K562 (cell line): ENCODE results near the gene OSBP2. TPM values are rescaled to one million over a fixed set of nuclear protein-coding genes. Genes with fewer than 3 reads are reported as not detected.

ENCODE experiments used
- AFF1 ChIP-seq, 2 experiments: fragments of 450-650 bp; IDR thresholded peaks; 2 replicates each; pipeline ENCODE4 v1.6.1; 2018; ENCODE audit warnings: mild to moderate bottlenecking in 2 of 2, low read depth in 1 of 2; ENCODE audit not compliant: partially characterized antibody in 2 of 2
- ATF1 ChIP-seq, 2 experiments: fragments of 450-650 bp in 1 of 2; IDR thresholded peaks; 2 replicates each; pipeline ENCODE4 v1.6.1; 2016; ENCODE audit warnings: missing compliant biosample characterization in 1 of 2, missing genetic modification characterization in 1 of 2
- ATF2 ChIP-seq: sonication (generic); formaldehyde crosslinking; IDR thresholded peaks from 2 replicates; pipeline ENCODE4 v1.8.1; 2022; ENCODE audit warnings: missing genetic modification reagents
- ATF7 ChIP-seq: fragments of 450-650 bp; IDR thresholded peaks from 2 replicates; pipeline ENCODE4 v1.7.1; 2014; ENCODE audit warnings: mild to moderate bottlenecking, moderate library complexity
- DPF2 ChIP-seq: fragments of 450-650 bp; IDR thresholded peaks from 2 replicates; pipeline ENCODE4 v1.6.1; 2016
- GABPB1 ChIP-seq: sonication (generic); formaldehyde crosslinking; IDR thresholded peaks from 2 replicates; pipeline ENCODE4 v1.8.0; 2022; ENCODE audit warnings: mild to moderate bottlenecking, missing genetic modification reagents
- HNRNPLL ChIP-seq: fragments of 200-400 bp; formaldehyde crosslinking; IDR thresholded peaks from 2 replicates; pipeline ENCODE4 v1.6.1; 2017; ENCODE audit warnings: low read length, low read depth, mild to moderate bottlenecking; ENCODE audit not compliant: poor library complexity, severe bottlenecking
- TEAD1 ChIP-seq, 2 experiments: fragments of 450-650 bp in 1 of 2; sonication (generic) in 1 of 2; formaldehyde crosslinking; IDR thresholded peaks; 2 replicates each; pipeline versions ENCODE4 v1.4.0 to v1.8.0; 2020 to 2022; ENCODE audit warnings: mild to moderate bottlenecking in 2 of 2, missing genetic modification reagents in 1 of 2
- UBTF ChIP-seq, 2 experiments: IDR thresholded peaks; 2 replicates each; pipeline ENCODE4 v1.6.1; 2012; ENCODE audit warnings: improper control_type of control experiment in 2 of 2, low read depth in 2 of 2, low read length in 2 of 2, borderline replicate concordance in 1 of 2
- ZBTB33 ChIP-seq: sonication (generic); formaldehyde crosslinking; IDR thresholded peaks from 2 replicates; pipeline ENCODE4 v1.8.1; 2023; ENCODE audit warnings: mild to moderate bottlenecking, missing genetic modification reagents
- ZNF24 ChIP-seq: fragments of 450-650 bp; IDR thresholded peaks from 2 replicates; pipeline ENCODE4 v1.6.1; 2016
- ZNF507 ChIP-seq: conservative IDR thresholded peaks from 2 replicates; pipeline ENCODE4 v1.6.1; 2017; ENCODE audit warnings: missing genetic modification characterization, missing compliant biosample characterization
- ZNF766 ChIP-seq: fragments of 200-800 bp; sonication (Bioruptor generic); conservative IDR thresholded peaks from 2 replicates; pipeline ENCODE4 v1.6.1; 2016; ENCODE audit warnings: missing genetic modification characterization, missing compliant biosample characterization
- polyA plus RNA-seq, 8 experiments: library from polyadenylated mRNA; depleted of rRNA in 4 of 8; stranded (reverse) in 5 of 8; unstranded in 3 of 8; fragments of >200 nt; fragmentation: Nextera tagmentation in 2 of 8; fragmentation: Illumina TruSeq in 1 of 8; extraction: Ambion mirVana in 2 of 8; extraction: Trizol in 1 of 8; gene quantifications; 2 replicates each; pipeline versions ENCODE4 v1.2.1 to v1.2.3, GENCODE V29; 2011 to 2014; ENCODE audit warnings: inconsistent platforms in 1 of 8, missing spikeins in 1 of 8
- total RNA-seq, 7 experiments: library from RNA; depleted of rRNA in 6 of 7; stranded (reverse); fragments of >200 nt in 6 of 7; fragmentation: Illumina TruSeq in 2 of 7; extraction: Trizol in 2 of 7; gene quantifications; 2 replicates each; pipeline versions ENCODE4 v1.2.1 to v1.2.3, GENCODE V29; 2011 to 2021; ENCODE audit warnings: low replicate concordance in 1 of 7

Gene OSBP2
- total and polyA plus RNA-seq, 9 of the 15 experiments (the other 6 are each of a cell fraction or from before 2014, with no cell fraction given): 0.52 to 29.5 (median 21.6) TPM

- TF ChIP-seq ATF7 (0 out of 2 replicates have a peak, but pooled peaks have one; percentile 19), ZNF766 (CRISPR knock-in tag) (0 out of 2 replicates have a peak, but pooled peaks have one; percentile 63), GABPB1 (peak; percentile 84), ATF2 (CRISPR knock-in tag) (no peak), ZBTB33 (CRISPR knock-in tag) (peak; percentile 68), DPF2 (no peak), AFF1 (IDR thresholded peaks at IDR 0.05; ENCODE audit: low read depth in 1 of 2, partially characterized antibody in 2 of 2) (no peak), ZNF24 (peak; percentile 47; the same call in 1 of the 2 replicates), ATF1 (CRISPR knock-in tag; IDR thresholded peaks at IDR 0.05) (0 out of 2 replicates have a peak, but pooled peaks have one; percentile 13), ATF1 (tag; IDR thresholded peaks at IDR 0.05) (no peak), HNRNPLL (peak; percentile 53), UBTF (IDR thresholded peaks at IDR 0.05; ENCODE audit: borderline replicate concordance in 1 of 2, low read depth in 2 of 2, low read length in 2 of 2) (peak; percentile 90 to 99; a peak in 3 of 4 replicates), TEAD1 (CRISPR knock-in tag; IDR thresholded peaks at IDR 0.05) (peak in 1 of 2 experiments; percentile 64; a peak in 1 of 4 replicates), ZNF507 (no peak)
Observed at GRCh38 chr22:30802202-30803166, 107.8 kb downstream of the OSBP2 start (continued).
